Astrocyte (in vitro differentiated cells and primary cell): ENCODE measurements around the gene ZNF277. TPM values are rescaled to one million over a fixed set of nuclear protein-coding genes. Genes with fewer than 3 reads are reported as not detected.

Experiments
- DNase-seq: peaks from one replicate; pipeline ENCODE4 v3.0.0-alpha.2; 2010; ENCODE audit warnings: low read depth
- FAIRE-seq: peaks from 2 replicates; lab custom pipeline; 2011; peaks lifted over from hg19 to GRCh38; lab: Jason Lieb, UNC
- H2AFZ ChIP-seq: 2 replicates; pipeline ENCODE4 v1.6.0; 2012; ENCODE audit warnings: low read depth, low read length, inconsistent platforms
- H3K27ac ChIP-seq: 2 replicates; pipeline ENCODE4 v1.5.1; 2011; ENCODE audit warnings: low read depth, low read length, inconsistent platforms
- H3K27me3 ChIP-seq: 2 replicates; pipeline ENCODE4 v1.6.0; 2011; ENCODE audit warnings: low read length, inconsistent platforms; ENCODE audit not compliant: insufficient read depth
- H3K36me3 ChIP-seq: 2 replicates; pipeline ENCODE4 v1.5.1; 2011; ENCODE audit warnings: low read length, inconsistent platforms; ENCODE audit not compliant: insufficient read depth
- H3K4me1 ChIP-seq: 2 replicates; pipeline ENCODE4 v1.5.1; 2011; ENCODE audit warnings: low read length, inconsistent platforms; ENCODE audit not compliant: insufficient read depth
- H3K4me2 ChIP-seq: 2 replicates; pipeline ENCODE4 v1.6.0; 2012; ENCODE audit warnings: low read length, inconsistent platforms
- H3K4me3 ChIP-seq: 2 replicates; pipeline ENCODE4 v1.5.1; 2011; ENCODE audit warnings: low read depth, mild to moderate bottlenecking, low read length, inconsistent platforms; ENCODE audit not compliant: insufficient read depth
- H3K79me2 ChIP-seq: 2 replicates; pipeline ENCODE4 v1.6.0; 2012; ENCODE audit warnings: mild to moderate bottlenecking, low read length, inconsistent platforms; ENCODE audit not compliant: insufficient read depth
- H3K9ac ChIP-seq: 2 replicates; pipeline ENCODE4 v1.6.0; 2012; ENCODE audit warnings: mild to moderate bottlenecking, low read length, inconsistent platforms
- H3K9me3 ChIP-seq: 2 replicates; pipeline ENCODE4 v1.5.1; 2012; ENCODE audit warnings: low read depth, mild to moderate bottlenecking, low read length, inconsistent platforms; ENCODE audit not compliant: insufficient read depth
- H4K20me1 ChIP-seq: 2 replicates; pipeline ENCODE4 v1.6.0; 2012; ENCODE audit warnings: low read length, inconsistent platforms; ENCODE audit not compliant: insufficient read depth
- H3K27ac Mint-ChIP-seq: one replicate; pipeline ENCODE4 v1.8.0; 2021; ENCODE audit warnings: mild to moderate bottlenecking, mixed read lengths; ENCODE audit not compliant: unreplicated experiment
- H3K27me3 Mint-ChIP-seq: one replicate; pipeline ENCODE4 v1.8.0; 2021; ENCODE audit warnings: low read depth, mixed read lengths; ENCODE audit not compliant: unreplicated experiment
- H3K36me3 Mint-ChIP-seq: one replicate; pipeline ENCODE4 v1.8.0; 2021; ENCODE audit warnings: low read depth, mixed read lengths; ENCODE audit not compliant: unreplicated experiment
- H3K4me1 Mint-ChIP-seq: one replicate; pipeline ENCODE4 v1.8.0; 2021; ENCODE audit warnings: low read depth, mixed read lengths; ENCODE audit not compliant: unreplicated experiment
- H3K4me3 Mint-ChIP-seq: one replicate; pipeline ENCODE4 v1.8.0; 2021; ENCODE audit warnings: mild to moderate bottlenecking, moderate library complexity, mixed read lengths; ENCODE audit not compliant: unreplicated experiment
- H3K9me3 Mint-ChIP-seq: one replicate; pipeline ENCODE4 v1.8.0; 2021; ENCODE audit warnings: mild to moderate bottlenecking, mixed read lengths; ENCODE audit not compliant: unreplicated experiment
- EZH2 ChIP-seq: IDR thresholded peaks from 2 replicates; pipeline ENCODE4 v1.6.1; 2012; ENCODE audit warnings: mild to moderate bottlenecking, low read length, inconsistent platforms; ENCODE audit not compliant: insufficient read depth
- total RNA-seq: library from RNA; stranded (reverse); gene quantifications from 2 replicates; pipeline ENCODE4 v1.2.1, GENCODE V29; 2021
- TF ChIP-seq, protein P1 (sequence below): IDR thresholded peaks from 2 replicates; pipeline ENCODE4 v1.5.1; 2011; ENCODE audit warnings: low read depth, mild to moderate bottlenecking, inconsistent platforms, low read length, moderate library complexity; ENCODE audit not compliant: insufficient read depth

The ZNF277 gene
- total RNA-seq, 1 donor from 2014 or later: 23.0 TPM

GRCh38 chr7:112186300-112186699, 20.2 kb upstream of the ZNF277 start:
- no peak overlapping the region for H3K4me2 ChIP-seq
- no peak overlapping the region for H3K27ac Mint-ChIP-seq
- no peak overlapping the region for H3K9ac ChIP-seq

GRCh38 chr7:112188257-112188656, 18.2 kb upstream of the ZNF277 start:
- TF ChIP-seq EZH2: no peak
- TF ChIP-seq, protein P1, sequence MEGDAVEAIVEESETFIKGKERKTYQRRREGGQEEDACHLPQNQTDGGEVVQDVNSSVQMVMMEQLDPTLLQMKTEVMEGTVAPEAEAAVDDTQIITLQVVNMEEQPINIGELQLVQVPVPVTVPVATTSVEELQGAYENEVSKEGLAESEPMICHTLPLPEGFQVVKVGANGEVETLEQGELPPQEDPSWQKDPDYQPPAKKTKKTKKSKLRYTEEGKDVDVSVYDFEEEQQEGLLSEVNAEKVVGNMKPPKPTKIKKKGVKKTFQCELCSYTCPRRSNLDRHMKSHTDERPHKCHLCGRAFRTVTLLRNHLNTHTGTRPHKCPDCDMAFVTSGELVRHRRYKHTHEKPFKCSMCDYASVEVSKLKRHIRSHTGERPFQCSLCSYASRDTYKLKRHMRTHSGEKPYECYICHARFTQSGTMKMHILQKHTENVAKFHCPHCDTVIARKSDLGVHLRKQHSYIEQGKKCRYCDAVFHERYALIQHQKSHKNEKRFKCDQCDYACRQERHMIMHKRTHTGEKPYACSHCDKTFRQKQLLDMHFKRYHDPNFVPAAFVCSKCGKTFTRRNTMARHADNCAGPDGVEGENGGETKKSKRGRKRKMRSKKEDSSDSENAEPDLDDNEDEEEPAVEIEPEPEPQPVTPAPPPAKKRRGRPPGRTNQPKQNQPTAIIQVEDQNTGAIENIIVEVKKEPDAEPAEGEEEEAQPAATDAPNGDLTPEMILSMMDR: no peak
- no peaks in the 10 kb centered on the region for H3K9me3 Mint-ChIP-seq
- H3K36me3 Mint-ChIP-seq: no peaks in the 10 kb centered on the region
- DNase-seq: no peak
- H3K4me3 ChIP-seq: no peak overlapping the region
- peaks cover 19% of the 10 kb centered on the region for H3K79me2 ChIP-seq
- H4K20me1 ChIP-seq: peaks cover 17% of the 10 kb centered on the region
- no peaks in the 10 kb centered on the region for H3K4me1 ChIP-seq
- H3K9ac ChIP-seq: no peak overlapping the region
- no peaks in the 10 kb centered on the region for H3K36me3 ChIP-seq
- H3K4me1 Mint-ChIP-seq: peaks cover 15% of the 10 kb centered on the region
- no peak overlapping the region for H3K27ac ChIP-seq
- H3K27ac Mint-ChIP-seq: no peak overlapping the region
- no peaks in the 10 kb centered on the region for H3K27me3 ChIP-seq
- no peaks in the 10 kb centered on the region for H3K9me3 ChIP-seq
- no peak overlapping the region for H3K4me2 ChIP-seq
- no peak overlapping the region for H2AFZ ChIP-seq
- H3K4me3 Mint-ChIP-seq: no peak overlapping the region
- H3K27me3 Mint-ChIP-seq: no peaks in the 10 kb centered on the region
- no peak for FAIRE-seq

More at GRCh38 chr7:112186300-112186699, 20.2 kb upstream of the ZNF277 start:
- Histone ChIP-seq H3K27ac (no peak overlapping the region), H3K79me2 (peaks cover 22% of the 10 kb centered on the region), H3K4me3 (no peak overlapping the region), H2AFZ (no peak overlapping the region), H3K9me3 (no peaks in the 10 kb centered on the region), H4K20me1 (peaks cover 27% of the 10 kb centered on the region), H3K4me1 (no peaks in the 10 kb centered on the region), H3K27me3 (no peaks in the 10 kb centered on the region), H3K36me3 (no peaks in the 10 kb centered on the region)
- no peak for FAIRE-seq
- Mint-ChIP-seq H3K4me1 (peaks cover 16% of the 10 kb centered on the region), H3K27me3 (no peaks in the 10 kb centered on the region), H3K36me3 (no peaks in the 10 kb centered on the region), H3K9me3 (no peaks in the 10 kb centered on the region), H3K4me3 (no peak overlapping the region)
- no peak for TF ChIP-seq EZH2
- TF ChIP-seq, protein P1: no peak
- no peak for DNase-seq

- Histone ChIP-seq H4K20me1 (peaks cover 7% of the 10 kb centered on the region), H3K9ac (no peak overlapping the region), H3K79me2 (peaks cover 29% of the 10 kb centered on the region), H3K4me1 (no peaks in the 10 kb centered on the region), H3K9me3 (no peaks in the 10 kb centered on the region), H3K4me3 (no peak overlapping the region), H3K36me3 (no peaks in the 10 kb centered on the region), H3K27ac (no peak overlapping the region), H3K27me3 (no peaks in the 10 kb centered on the region), H2AFZ (no peak overlapping the region), H3K4me2 (no peak overlapping the region)
- FAIRE-seq (no peak), DNase-seq (no peak)
- no peak overlapping the region for H3K4me3 Mint-ChIP-seq
- H3K27ac Mint-ChIP-seq: no peak overlapping the region
- no peak for TF ChIP-seq EZH2
- TF ChIP-seq, protein P1: no peak
- no peaks in the 10 kb centered on the region for H3K27me3 Mint-ChIP-seq
- H3K36me3 Mint-ChIP-seq: no peaks in the 10 kb centered on the region
- H3K4me1 Mint-ChIP-seq: peaks cover 15% of the 10 kb centered on the region
- H3K9me3 Mint-ChIP-seq: no peaks in the 10 kb centered on the region
These were observed 16.8 kb upstream of the ZNF277 start for GRCh38 chr7:112189691-112190090.
